Activated CD8-positive, alpha-beta T cell treated with anti-CD3 and anti-CD28 coated beads, Interleukin-2, amount 10 ng/mL, durations not matched to agents 7 days and 5 days (primary cell): ENCODE measurements around the gene HRAS. TPM values are rescaled to one million over a fixed set of nuclear protein-coding genes. Genes with fewer than 3 reads are reported as not detected.

Experiments used
- ATAC-seq: fragments of 150-1000 bp; cut with Tn5 transposase; one replicate; pipeline ENCODE4 v1.10.0; 2021; ENCODE audit warnings: moderate library complexity
- CTCF ChIA-PET: fragments of 350-600 bp; sonication (Branson Sonifier 250); formaldehyde crosslinking; loops from one replicate; lab custom pipeline; 2021; ENCODE audit warnings: antibody characterized with exemption; lab: Charles Lee
- POLR2A ChIA-PET: fragments of 350-600 bp; sonication (Branson Sonifier 250); formaldehyde crosslinking; loops from one replicate; lab custom pipeline; 2021; ENCODE audit warnings: antibody characterized with exemption; lab: Charles Lee
- DNase-seq: peaks from one replicate; pipeline ENCODE4 v3.0.0-alpha.2; 2020
- H3K27ac Mint-ChIP-seq: one replicate; pipeline ENCODE4 v1.8.0; 2021; ENCODE audit warnings: mild to moderate bottlenecking, mixed read lengths
- H3K27me3 Mint-ChIP-seq: one replicate; pipeline ENCODE4 v1.8.0; 2021; ENCODE audit warnings: low read depth, mixed read lengths
- H3K36me3 Mint-ChIP-seq: one replicate; pipeline ENCODE4 v1.8.0; 2021; ENCODE audit warnings: low read depth, mixed read lengths
- H3K4me1 Mint-ChIP-seq: one replicate; pipeline ENCODE4 v1.8.0; 2021; ENCODE audit warnings: low read depth, mixed read lengths
- H3K4me3 Mint-ChIP-seq: one replicate; pipeline ENCODE4 v1.8.0; 2021; ENCODE audit warnings: mild to moderate bottlenecking, mixed read lengths
- H3K9me3 Mint-ChIP-seq: one replicate; pipeline ENCODE4 v1.8.0; 2022; ENCODE audit warnings: mixed read lengths; ENCODE audit not compliant: insufficient read depth
- total RNA-seq, 2 experiments: library from RNA; stranded (reverse); gene quantifications; one replicate each; pipeline ENCODE4 v1.2.3, GENCODE V29; 2021

HRAS gene
- total RNA-seq = 10 to 100 TPM; 58.7 to 68.9 TPM

- Mint-ChIP-seq H3K36me3 (peaks cover 2% of the 10 kb centered on the region), H3K4me1 (peaks cover 26% of the 10 kb centered on the region), H3K27ac (peak within 1 kb of the TSS; percentile 93), H3K4me3 (peak within 1 kb of the TSS; percentile 88), H3K27me3 (no peaks in the 10 kb centered on the region), H3K9me3 (no peaks in the 10 kb centered on the region)
- DNase-seq (peak; percentile 96), ATAC-seq (peak; percentile 88)
- CTCF ChIA-PET = interaction anchor here (1.0 to 1.5 kb wide), 4 partner anchors 17 to 212 kb away, joined by 3 to 15 read pairs (median 8); partner anchors contain the start of gene TALDO1
- POLR2A ChIA-PET = interaction anchor here (0.6 to 1.9 kb wide), 8 partner anchors 29 to 285 kb away, joined by 3 to 6 read pairs (median 4); partner anchors contain the start of genes PHRF1 and RNH1
Observed at GRCh38 chr11:535519-536454, at the start of gene HRAS. HRAS (minus strand) TSS chr11:535576.

DNA sequence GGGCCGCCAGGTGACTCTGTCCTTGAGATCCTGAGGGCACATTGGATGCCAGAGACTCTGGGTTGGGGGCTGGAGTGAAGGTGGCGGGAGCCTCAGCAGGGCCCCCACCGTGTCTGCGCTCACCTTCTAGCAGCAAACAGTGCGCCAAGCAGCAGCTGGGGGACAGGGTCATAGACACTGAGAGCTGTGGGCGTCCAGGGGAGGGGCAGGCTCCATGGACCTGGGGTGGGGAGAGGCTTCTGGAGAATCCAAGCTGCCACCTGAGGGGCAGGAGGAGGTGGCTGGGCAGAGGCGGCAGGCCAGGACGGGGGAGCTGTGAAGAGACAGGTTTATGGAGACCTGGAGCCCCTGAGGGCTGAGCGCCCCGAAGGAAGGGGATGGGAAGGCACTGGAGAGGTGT lies 48.9 kb upstream of the HRAS start:
- ATAC-seq = no peak
- no peaks in the 10 kb centered on the region for H3K9me3 Mint-ChIP-seq
- H3K4me3 Mint-ChIP-seq = no peak overlapping the region
- H3K4me1 Mint-ChIP-seq = peaks cover 54% of the 10 kb centered on the region
- ChIA-PET CTCF (interaction anchor here (1.0 kb wide), 1 partner anchor 65 kb away, joined by 3 read pairs; no protein-coding TSS in a partner anchor), POLR2A (interaction anchor here (2.9 kb wide), 1 partner anchor 8 kb away, joined by 9 read pairs; the partner anchor contains the start of gene PHRF1)
- H3K27me3 Mint-ChIP-seq = no peaks in the 10 kb centered on the region
- peaks cover 53% of the 10 kb centered on the region for H3K36me3 Mint-ChIP-seq
- no peak for DNase-seq
- no peak overlapping the region for H3K27ac Mint-ChIP-seq

DNA sequence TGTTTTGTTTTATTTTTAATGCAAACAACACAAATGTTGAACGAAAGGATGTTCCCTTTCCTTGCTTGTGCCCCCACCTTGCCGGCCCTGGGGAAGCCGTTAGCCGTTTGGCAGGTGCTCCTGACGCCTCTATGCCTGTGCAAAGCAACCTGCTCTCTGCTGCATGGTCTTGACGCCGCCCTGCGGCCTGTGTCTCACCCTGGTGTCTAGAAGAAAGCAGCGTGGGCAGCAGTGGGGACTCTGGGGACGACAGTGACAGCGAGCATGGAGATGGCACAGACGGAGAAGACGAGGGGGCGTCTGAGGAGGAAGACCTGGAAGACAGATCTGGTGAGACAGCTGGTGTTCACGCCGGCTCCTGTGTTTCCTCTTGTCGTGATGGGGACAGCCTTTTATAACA lies 46.4 kb upstream of the HRAS start:
- peaks cover 45% of the 10 kb centered on the region for H3K36me3 Mint-ChIP-seq
- no peaks in the 10 kb centered on the region for H3K9me3 Mint-ChIP-seq
- CTCF ChIA-PET = no interaction called here
- peaks cover 51% of the 10 kb centered on the region for H3K4me1 Mint-ChIP-seq
- no peaks in the 10 kb centered on the region for H3K27me3 Mint-ChIP-seq
- ATAC-seq (no peak), DNase-seq (no peak)
- no peak overlapping the region for H3K27ac Mint-ChIP-seq
- POLR2A ChIA-PET = interaction anchor here (0.9 kb wide), 1 partner anchor 202 kb away, joined by 3 read pairs; no protein-coding TSS in a partner anchor
- no peak overlapping the region for H3K4me3 Mint-ChIP-seq

- DNase-seq (no peak), ATAC-seq (no peak)
- Mint-ChIP-seq H3K27ac (peak overlapping the region; percentile 62), H3K27me3 (no peaks in the 10 kb centered on the region), H3K4me3 (no peak overlapping the region), H3K36me3 (peaks cover 42% of the 10 kb centered on the region), H3K4me1 (peaks cover 47% of the 10 kb centered on the region), H3K9me3 (no peaks in the 10 kb centered on the region)
- ChIA-PET CTCF (no interaction called here), POLR2A (interaction anchor here (0.9 kb wide), 1 partner anchor 202 kb away, joined by 3 read pairs; no protein-coding TSS in a partner anchor)
Observed at GRCh38 chr11:581342-581741, 46.0 kb upstream of the HRAS start.

- H3K4me3 Mint-ChIP-seq = no peak overlapping the region
- H3K27ac Mint-ChIP-seq = peak overlapping the region; percentile 75
Observed at GRCh38 chr11:579830-580601, 44.6 kb upstream of the HRAS start.

DNA sequence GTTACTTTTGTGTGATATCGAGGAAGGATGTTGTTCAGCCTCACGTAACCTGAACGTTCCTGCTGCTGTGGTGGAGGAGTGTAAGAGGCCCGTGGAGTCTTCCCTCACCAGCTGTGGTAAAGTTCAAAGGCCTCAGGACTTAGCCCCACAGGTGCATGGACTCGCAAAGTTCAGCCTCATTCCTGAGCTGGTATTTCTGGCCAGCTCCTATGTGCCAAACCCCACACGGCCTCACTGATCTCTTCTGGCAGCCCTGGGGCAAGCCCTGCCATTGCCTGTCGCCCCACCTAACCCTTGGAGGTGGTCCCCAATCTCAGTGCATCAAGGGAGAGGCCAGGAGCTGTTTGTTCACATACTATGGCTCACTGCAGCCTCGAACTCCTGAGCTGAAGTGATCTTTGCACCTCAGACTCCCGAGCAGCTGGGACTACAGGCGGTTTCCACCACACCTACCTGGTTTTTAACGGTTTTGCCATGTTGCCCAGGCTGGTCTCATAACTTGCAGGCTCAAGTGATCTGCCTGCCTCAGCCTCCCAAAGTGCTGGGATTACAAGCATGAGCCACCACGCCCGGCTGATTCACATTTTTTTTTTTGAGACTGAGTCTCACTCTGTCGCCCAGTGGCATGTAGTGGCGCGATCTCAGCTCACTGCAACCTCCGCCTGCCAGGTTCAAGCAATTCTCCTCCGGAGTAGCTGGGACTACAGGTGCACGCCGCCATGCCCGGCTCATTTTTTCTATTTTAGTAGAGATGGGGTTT lies 43.1 kb upstream of the HRAS start:
- Mint-ChIP-seq H3K4me3 (peak overlapping the region; percentile 88), H3K9me3 (no peaks in the 10 kb centered on the region), H3K27ac (peak overlapping the region; percentile 87), H3K27me3 (peaks cover 12% of the 10 kb centered on the region), H3K36me3 (peaks cover 35% of the 10 kb centered on the region), H3K4me1 (peaks cover 58% of the 10 kb centered on the region)
- ChIA-PET CTCF (interaction anchor here (0.6 to 1.6 kb wide), 6 partner anchors 9 to 230 kb away, joined by 3 to 5 read pairs (median 3); no protein-coding TSS in a partner anchor), POLR2A (interaction anchor here (0.8 to 3.9 kb wide), 4 partner anchors 10 to 37 kb away, joined by 3 to 30 read pairs (median 3); partner anchors contain the start of gene IRF7)
- DNase-seq (no peak), ATAC-seq (no peak)

More at GRCh38 chr11:579830-580601, 44.6 kb upstream of the HRAS start:
- peaks cover 45% of the 10 kb centered on the region for H3K4me1 Mint-ChIP-seq
- no peaks in the 10 kb centered on the region for H3K9me3 Mint-ChIP-seq
- DNase-seq = no peak
- no peak for ATAC-seq
- H3K36me3 Mint-ChIP-seq = peaks cover 40% of the 10 kb centered on the region
- POLR2A ChIA-PET = interaction anchor here (0.5 to 0.6 kb wide), 2 partner anchors 36 to 228 kb away, joined by 3 read pairs; partner anchors contain the start of gene IRF7
- CTCF ChIA-PET = interaction anchor here (1.4 kb wide), 1 partner anchor 14 kb away, joined by 3 read pairs; no protein-coding TSS in a partner anchor
- H3K27me3 Mint-ChIP-seq = peaks cover 3% of the 10 kb centered on the region

GRCh38 chr11:577611-577894 lies 42.2 kb upstream of the HRAS start:
- POLR2A ChIA-PET = interaction anchor here (0.8 to 3.9 kb wide), 5 partner anchors 9 to 38 kb away, joined by 3 to 30 read pairs (median 4); partner anchors contain the start of gene IRF7
- Mint-ChIP-seq H3K27ac (peak overlapping the region; percentile 87), H3K27me3 (peaks cover 15% of the 10 kb centered on the region), H3K4me1 (peaks cover 58% of the 10 kb centered on the region), H3K36me3 (peaks cover 34% of the 10 kb centered on the region), H3K9me3 (no peaks in the 10 kb centered on the region), H3K4me3 (peak overlapping the region; percentile 88)
- DNase-seq (no peak), ATAC-seq (no peak)
- CTCF ChIA-PET = interaction anchor here (1.3 to 1.6 kb wide), 3 partner anchors 10 to 145 kb away, joined by 3 to 5 read pairs (median 3); no protein-coding TSS in a partner anchor

- Mint-ChIP-seq H3K27ac (peak overlapping the region; percentile 87), H3K27me3 (peaks cover 15% of the 10 kb centered on the region), H3K9me3 (no peaks in the 10 kb centered on the region), H3K4me1 (peaks cover 58% of the 10 kb centered on the region), H3K36me3 (peaks cover 34% of the 10 kb centered on the region), H3K4me3 (peak overlapping the region; percentile 88)
- ATAC-seq (no peak), DNase-seq (no peak)
- ChIA-PET POLR2A (interaction anchor here (0.6 to 3.9 kb wide), 6 partner anchors 9 to 374 kb away, joined by 3 to 30 read pairs (median 4); no protein-coding TSS in a partner anchor), CTCF (interaction anchor here (0.6 to 1.4 kb wide), 2 partner anchors 11 to 146 kb away, joined by 3 read pairs; no protein-coding TSS in a partner anchor)
Observed at GRCh38 chr11:576811-577610, 41.6 kb upstream of the HRAS start.

- Mint-ChIP-seq H3K9me3 (no peaks in the 10 kb centered on the region), H3K4me1 (peaks cover 51% of the 10 kb centered on the region), H3K36me3 (peaks cover 26% of the 10 kb centered on the region), H3K27me3 (peaks cover 15% of the 10 kb centered on the region), H3K4me3 (peak within 1 kb of the TSS; percentile 89), H3K27ac (peak within 1 kb of the TSS; percentile 98)
- ChIA-PET CTCF (interaction anchor here (0.9 to 2.9 kb wide), 5 partner anchors 12 to 146 kb away, joined by 3 to 16 read pairs (median 3); no protein-coding TSS in a partner anchor), POLR2A (interaction anchor here (0.8 to 3.9 kb wide), 10 partner anchors 10 to 119 kb away, joined by 3 to 30 read pairs (median 6); partner anchors contain the start of genes DEAF1, IRF7 and TMEM80)
- DNase-seq (peak; percentile 96), ATAC-seq (peak; percentile 86)
Observed at GRCh38 chr11:575996-576768, 40.8 kb upstream of the HRAS start, which contains the start of gene PHRF1. PHRF1 (plus strand) TSS chr11:576470; CDS start chr11:581513, 5,043 bp downstream.
